Ovary (tissue), 9 donors: ENCODE results near the gene CYP8B1. TPM values are rescaled to one million over a fixed set of nuclear protein-coding genes. Genes with fewer than 3 reads are reported as not detected.

Experiments used
- DNase-seq, 5 donors: peaks; one replicate each; pipeline ENCODE4 v3.0.0-alpha.2; 2019 to 2020
- H3K27ac ChIP-seq, 2 donors: fragments of 200-600 bp; one replicate each; pipeline versions ENCODE4 v1.5.1 to v1.8.0; 2019 to 2022
- H3K27me3 ChIP-seq: fragments of 200-600 bp; one replicate; pipeline ENCODE4 v1.8.0; 2022
- H3K36me3 ChIP-seq: fragments of 200-600 bp; sonication (generic); one replicate; pipeline ENCODE4 v1.5.1; 2019
- H3K4me1 ChIP-seq: one replicate; pipeline ENCODE4 v1.8.1; 2013; ENCODE audit warnings: mild to moderate bottlenecking, moderate library complexity; ENCODE audit not compliant: insufficient read depth
- H3K4me3 ChIP-seq: fragments of 200-600 bp; sonication (generic); one replicate; pipeline ENCODE4 v1.5.1; 2017
- H3K9me3 ChIP-seq, 2 donors: fragments of 200-600 bp in 1 of 2; sonication (generic) in 1 of 2; one replicate each; pipeline versions ENCODE4 v1.5.1 to v1.8.1; 2013 to 2019; ENCODE audit warnings: mild to moderate bottlenecking in 1 of 2, moderate library complexity in 1 of 2
- EP300 ChIP-seq: sonication (generic); formaldehyde crosslinking; IDR thresholded peaks from one replicate; pipeline ENCODE4 v1.6.1; 2017; ENCODE audit warnings: antibody characterized with exemption
- POLR2A ChIP-seq: fragments of 450-650 bp; IDR thresholded peaks from one replicate; pipeline ENCODE4 v1.6.1; 2017; ENCODE audit warnings: antibody characterized with exemption, mild to moderate bottlenecking, moderate library complexity
- WGBS, 3 donors: extraction: QIAGEN DNeasy Blood & Tissue Kit in 1 of 3; methylation state at CpG; one replicate each; pipeline versions ENCODE4 v1.1.5 to v1.1.7; 2013 to 2017; 5-methylcytosine and 5-hydroxymethylcytosine counted together
- intact Hi-C, 4 donors: fragments of 100-400 bp; cut with DNase I; formaldehyde crosslinking; loops; one replicate each; pipeline versions ENCODE4 v1.11.0 to v1.15.1; 2022 to 2023
- polyA plus RNA-seq, 2 donors: library from polyadenylated mRNA; stranded (reverse); fragments of 200-250 nt in 1 of 2; fragments of 350-450 nt in 1 of 2; fragmentation: Illumina TruSeq in 1 of 2; extraction: RNeasy Lipid Tissue Mini Kit (QIAGEN cat#74804) in 1 of 2; gene quantifications; one replicate each; pipeline ENCODE4 v1.2.3, GENCODE V29; 2013 to 2014
- total RNA-seq, 7 donors: library from RNA; depleted of rRNA in 2 of 7; stranded (reverse); fragments of >200 nt in 2 of 7; fragmentation: NEBNext Ultra II Directional in 3 of 7; extraction: Animal tissue kit (Norgen Biotek cat#: 25700) in 3 of 7; gene quantifications; one replicate each; pipeline versions ENCODE4 v1.1.0 to v1.2.4, GENCODE V29; 2016 to 2023
- TF ChIP-seq, protein P1 (sequence below), 3 donors: fragments of 450-650 bp in 2 of 3; fragments of 200-600 bp in 1 of 3; IDR thresholded peaks; one replicate each; pipeline versions ENCODE4 v1.5.1 to v1.8.0; 2016 to 2022; ENCODE audit warnings: antibody characterized with exemption in 3 of 3, mild to moderate bottlenecking in 1 of 3
- donor health status: DM: no; HTN: no; CAD: no; lungs with moderate emphysema.
- donor health status: DM: no; HTN: no; CAD: no.
- donor health status: Bipolar disorder and iron deficiency.
- donor health status: DM: yes; HTN: yes; CAD: no.
- donor health status: DM: no; HTN: no; CAD: no.
- donor health status: DM: yes; HTN: yes; CAD: no.

Gene CYP8B1
- total and polyA plus RNA-seq, 9 donors, result 0.05 to 0.46 TPM; not detected in 7

DNA sequence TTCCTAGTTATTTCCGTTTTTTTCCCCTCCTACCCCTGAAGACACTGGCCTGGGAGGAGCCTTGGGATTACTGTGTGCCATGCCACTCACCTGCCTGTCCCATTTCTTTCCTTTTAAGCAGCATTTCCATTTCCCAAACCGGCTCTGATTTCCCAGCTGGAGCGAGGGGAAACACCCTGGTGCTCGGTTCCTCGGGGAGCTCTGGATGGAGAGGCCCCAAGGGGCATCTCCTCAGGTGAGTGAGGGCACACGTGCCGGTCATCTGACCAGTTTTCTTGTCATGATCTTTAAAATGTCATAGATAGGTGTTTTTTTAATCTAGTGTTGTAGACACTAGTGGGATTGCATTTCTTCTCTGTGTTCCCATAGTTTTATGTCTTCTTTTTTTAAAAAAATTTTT is 33.0 kb upstream of the CYP8B1 start:
- DNase-seq, result no peak
- TF ChIP-seq, protein P1, sequence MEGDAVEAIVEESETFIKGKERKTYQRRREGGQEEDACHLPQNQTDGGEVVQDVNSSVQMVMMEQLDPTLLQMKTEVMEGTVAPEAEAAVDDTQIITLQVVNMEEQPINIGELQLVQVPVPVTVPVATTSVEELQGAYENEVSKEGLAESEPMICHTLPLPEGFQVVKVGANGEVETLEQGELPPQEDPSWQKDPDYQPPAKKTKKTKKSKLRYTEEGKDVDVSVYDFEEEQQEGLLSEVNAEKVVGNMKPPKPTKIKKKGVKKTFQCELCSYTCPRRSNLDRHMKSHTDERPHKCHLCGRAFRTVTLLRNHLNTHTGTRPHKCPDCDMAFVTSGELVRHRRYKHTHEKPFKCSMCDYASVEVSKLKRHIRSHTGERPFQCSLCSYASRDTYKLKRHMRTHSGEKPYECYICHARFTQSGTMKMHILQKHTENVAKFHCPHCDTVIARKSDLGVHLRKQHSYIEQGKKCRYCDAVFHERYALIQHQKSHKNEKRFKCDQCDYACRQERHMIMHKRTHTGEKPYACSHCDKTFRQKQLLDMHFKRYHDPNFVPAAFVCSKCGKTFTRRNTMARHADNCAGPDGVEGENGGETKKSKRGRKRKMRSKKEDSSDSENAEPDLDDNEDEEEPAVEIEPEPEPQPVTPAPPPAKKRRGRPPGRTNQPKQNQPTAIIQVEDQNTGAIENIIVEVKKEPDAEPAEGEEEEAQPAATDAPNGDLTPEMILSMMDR (IDR thresholded peaks at IDR 0.05), result no peak
- TF ChIP-seq POLR2A (no peak), EP300 (no peak)
- peaks cover 2% of the 10 kb centered on the region for H3K36me3 ChIP-seq
- intact Hi-C loops, result no loop called here
- WGBS, 3 donors, result 88 to 96% (median 92%) methylated on average over 7 of the region's 7 CpGs
- no peaks in the 10 kb centered on the region for H3K27me3 ChIP-seq
- peaks cover 5% of the 10 kb centered on the region for H3K4me1 ChIP-seq
- H3K27ac ChIP-seq, result no peak overlapping the region
- no peak overlapping the region for H3K4me3 ChIP-seq
- H3K9me3 ChIP-seq, result peaks cover 0 to 25% of the 10 kb centered on the region in 2 donors

DNA sequence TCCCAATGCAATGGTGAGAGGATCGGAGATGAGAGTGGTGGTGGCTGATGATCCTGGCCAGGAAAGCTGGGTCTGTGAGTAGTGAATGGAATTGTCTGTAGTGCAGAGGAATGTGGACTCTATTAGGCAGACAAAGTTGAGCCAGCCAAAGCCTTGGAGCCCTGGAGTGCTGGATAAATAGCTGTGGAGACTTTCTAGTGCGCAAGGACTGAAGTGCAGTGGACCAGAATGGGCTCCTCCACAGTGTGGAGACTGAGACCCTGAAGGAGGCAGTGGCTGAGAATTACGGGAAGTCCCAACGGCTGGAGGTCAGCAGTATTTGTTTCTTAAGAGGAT is 31.1 kb upstream of the CYP8B1 start:
- no peaks in the 10 kb centered on the region for H3K27me3 ChIP-seq
- H3K9me3 ChIP-seq, result peaks cover 0 to 16% of the 10 kb centered on the region in 2 donors
- TF ChIP-seq EP300 (no peak), POLR2A (no peak)
- 75 to 77% (median 76%) methylated on average over 4 of the region's 4 CpGs for WGBS, 3 donors
- peaks cover 2% of the 10 kb centered on the region for H3K36me3 ChIP-seq
- no peak for DNase-seq
- H3K27ac ChIP-seq, result peak overlapping the region in 1 of 2 donors; percentile 84
- intact Hi-C loops, result no loop called here
- peak overlapping the region; percentile 76 for H3K4me3 ChIP-seq
- peaks cover 5% of the 10 kb centered on the region for H3K4me1 ChIP-seq

DNA sequence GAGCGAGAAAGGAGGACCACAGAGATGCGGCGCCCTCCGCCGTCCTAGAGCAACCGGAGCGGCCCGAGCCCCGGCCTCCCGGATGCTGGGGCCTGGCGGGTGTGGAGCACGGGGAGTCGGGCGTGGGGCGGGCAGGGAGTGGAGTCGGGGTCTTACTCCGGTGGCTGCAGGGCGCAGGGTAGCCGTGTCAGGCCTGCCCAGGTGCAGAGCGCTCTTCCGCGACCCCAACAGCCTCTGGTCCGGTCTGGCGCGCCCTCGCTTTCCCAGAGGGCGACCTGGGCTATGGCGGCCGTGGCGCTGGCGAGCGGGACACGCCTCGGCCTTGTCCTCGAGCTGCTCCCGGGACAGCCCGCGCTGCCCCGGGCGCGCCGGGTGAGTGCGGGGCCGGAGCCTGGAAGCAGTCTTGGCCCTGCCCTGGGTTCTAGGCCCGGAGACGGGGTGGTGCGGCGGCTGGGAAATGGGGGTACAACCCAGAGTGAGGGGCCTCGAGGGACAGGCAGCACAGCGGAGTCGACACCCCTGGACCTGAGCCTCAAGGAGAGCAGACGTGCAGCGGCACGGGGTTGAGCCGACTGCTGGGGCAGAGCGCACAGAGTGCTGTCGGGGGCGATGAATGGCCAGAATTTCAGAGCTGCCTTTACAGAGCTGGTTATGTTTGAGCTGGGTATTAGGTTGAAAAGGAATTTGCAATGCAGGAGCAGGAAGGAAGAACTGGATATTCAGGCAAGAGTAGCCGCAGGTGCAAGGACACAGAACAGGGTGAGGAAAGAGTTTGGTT is 30.6 kb upstream of the CYP8B1 start, which contains the start of gene ZNF662:
Gene ZNF662, plus strand, starts transcription at position 73 of the 778 bp plus-strand sequence. CDS start 1,973 bp downstream, outside the sequence.
- peak within 1 kb of the TSS; percentile 48 to 84 for H3K27ac ChIP-seq
- 1 to 2% (median 1%) methylated on average over 31 to 59 of the region's 59 CpGs for WGBS, 3 donors

DNA sequence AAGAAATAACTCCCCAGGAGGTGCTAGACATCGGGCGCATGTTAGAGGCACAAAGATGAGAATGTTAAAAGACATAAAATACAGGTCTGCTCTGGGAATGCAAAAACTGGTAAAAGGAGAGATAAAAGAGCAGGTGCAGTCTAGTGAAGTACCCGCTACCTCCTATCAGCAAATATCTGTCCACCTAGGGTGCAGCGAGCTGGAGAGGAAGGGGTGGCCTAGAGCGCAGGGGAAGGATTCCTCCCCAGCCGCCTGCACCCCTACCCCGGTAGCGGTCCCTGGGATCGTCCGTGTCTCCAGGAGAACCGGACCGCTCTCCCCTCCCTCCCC is 30.0 kb upstream of the CYP8B1 start:
- no peak for DNase-seq
- WGBS, 3 donors, result 6 to 10% (median 6%) methylated on average over 12 of the region's 12 CpGs
- Histone ChIP-seq H3K4me1 (peaks cover 5% of the 10 kb centered on the region), H3K9me3 (peaks cover 0 to 10% of the 10 kb centered on the region in 2 donors), H3K4me3 (peak overlapping the region; percentile 76), H3K36me3 (no peaks in the 10 kb centered on the region), H3K27ac (peak overlapping the region; percentile 48 to 84), H3K27me3 (no peaks in the 10 kb centered on the region)
- TF ChIP-seq POLR2A (no peak), EP300 (no peak)
- TF ChIP-seq, protein P1 (IDR thresholded peaks at IDR 0.05), result no peak
- intact Hi-C loops, result no loop called here

More for the DNA sequence above, 30.6 kb upstream of the CYP8B1 start, which contains the start of gene ZNF662:
- TF ChIP-seq POLR2A, result peak; percentile 51
- TF ChIP-seq, protein P1 (IDR thresholded peaks at IDR 0.05), result no peak
- peak; percentile 66 to 83 (median 73) for DNase-seq
- peaks cover 5% of the 10 kb centered on the region for H3K4me1 ChIP-seq
- peak within 1 kb of the TSS; percentile 76 for H3K4me3 ChIP-seq
- intact Hi-C loops, result no loop called here
- no peaks in the 10 kb centered on the region for H3K27me3 ChIP-seq
- peaks cover under 1% of the 10 kb centered on the region for H3K36me3 ChIP-seq
- H3K9me3 ChIP-seq, result peaks cover 0 to 16% of the 10 kb centered on the region in 2 donors

DNA sequence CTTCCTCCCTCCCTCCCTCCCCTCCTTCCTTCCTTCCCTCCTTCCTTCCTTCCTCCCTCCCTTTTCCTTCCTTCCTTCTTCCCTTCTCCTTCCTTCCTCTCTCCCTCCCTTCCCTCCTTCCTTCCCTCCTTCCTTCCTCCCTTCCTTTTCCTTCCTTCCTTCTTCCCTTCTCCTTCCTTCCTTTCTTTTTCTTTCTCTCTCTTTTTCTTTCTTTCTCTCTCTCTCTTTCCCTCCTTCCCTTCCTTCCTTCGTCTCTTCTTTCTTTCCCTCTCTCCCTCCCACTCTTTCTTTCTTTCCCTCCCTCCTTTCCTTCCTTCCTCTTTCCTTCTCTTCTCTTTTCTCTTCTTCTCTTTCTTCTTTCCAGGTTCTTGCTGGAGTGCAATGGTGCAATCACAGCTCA is 28.4 kb upstream of the CYP8B1 start:
- WGBS, 3 donors, result 78 to 93% (median 88%) methylated on average over 1 of the region's 1 CpG
- intact Hi-C loops, result no loop called here
- no peaks in the 10 kb centered on the region for H3K27me3 ChIP-seq
- no peaks in the 10 kb centered on the region for H3K36me3 ChIP-seq
- H3K9me3 ChIP-seq, result no peaks in the 10 kb centered on the region
- TF ChIP-seq POLR2A (no peak), EP300 (no peak)
- TF ChIP-seq, protein P1 (IDR thresholded peaks at IDR 0.05), result no peak
- DNase-seq, result no peak
- H3K4me1 ChIP-seq, result peaks cover 5% of the 10 kb centered on the region
- no peak overlapping the region for H3K4me3 ChIP-seq
- no peak overlapping the region for H3K27ac ChIP-seq
